ENCODE measurements around the gene WFS1.

Gene WFS1

DNA sequence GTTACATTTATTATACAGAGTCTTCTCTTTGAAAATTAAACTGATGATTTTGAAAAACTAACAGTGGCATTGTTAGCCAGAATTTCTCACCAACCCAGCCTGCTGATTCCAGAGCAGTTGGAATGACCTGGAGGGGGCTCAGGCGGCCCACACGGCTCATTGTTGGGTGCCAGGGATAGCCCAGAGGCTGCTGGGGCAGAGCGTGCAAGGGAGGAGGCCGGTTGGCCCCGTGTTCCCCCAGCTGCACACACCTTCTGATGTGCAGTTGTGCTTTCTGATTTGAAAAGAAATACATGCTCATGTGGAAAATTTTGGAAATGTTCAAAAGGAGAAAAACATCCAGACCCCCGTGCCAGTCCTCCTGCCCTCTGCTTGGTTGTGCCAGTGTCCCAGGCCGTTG lies 20.6 kb downstream of the WFS1 start:
- Histone ChIP-seq H3K36me3 (ENCODE audit: control insufficient read depth in 5 of 5, insufficient read depth in 5 of 5, low read length in 5 of 5) (peaks cover 0 to 100% (median 93%) of the 10 kb centered on the region in 5 donors), H3K9ac (ENCODE audit: low read length in 5 of 5) (no peak overlapping the region), H3K27me3 (ENCODE audit: control insufficient read depth in 5 of 5, insufficient read depth in 4 of 5, low read length in 5 of 5) (no peaks in the 10 kb centered on the region), H3K4me3 (ENCODE audit: low read depth in 1 of 5, low read length in 5 of 5) (no peak overlapping the region), H3K9me3 (ENCODE audit: control insufficient read depth in 5 of 5, low read length in 5 of 5) (no peaks in the 10 kb centered on the region), H3K4me1 (ENCODE audit: control insufficient read depth in 5 of 5, insufficient read depth in 5 of 5, low read length in 5 of 5) (no peaks in the 10 kb centered on the region), H3K27ac (ENCODE audit: low read depth, low read length) (no peak overlapping the region)

GRCh38 chr4:6290769-6291547 lies 21.3 kb downstream of the WFS1 start:
- no peak overlapping the region for H3K4me3 ChIP-seq (ENCODE audit: low read depth in 1 of 5, low read length in 5 of 5)
- peaks cover 0 to 100% (median 93%) of the 10 kb centered on the region in 5 donors for H3K36me3 ChIP-seq (ENCODE audit: control insufficient read depth in 5 of 5, insufficient read depth in 5 of 5, low read length in 5 of 5)
- H3K9me3 ChIP-seq (ENCODE audit: control insufficient read depth in 5 of 5, low read length in 5 of 5), result no peaks in the 10 kb centered on the region
- no peak overlapping the region for H3K9ac ChIP-seq (ENCODE audit: low read length in 5 of 5)
- H3K27me3 ChIP-seq (ENCODE audit: control insufficient read depth in 5 of 5, insufficient read depth in 4 of 5, low read length in 5 of 5), result no peaks in the 10 kb centered on the region
- H3K4me1 ChIP-seq (ENCODE audit: control insufficient read depth in 5 of 5, insufficient read depth in 5 of 5, low read length in 5 of 5), result no peaks in the 10 kb centered on the region
- H3K27ac ChIP-seq (ENCODE audit: low read depth, low read length), result no peak overlapping the region

DNA sequence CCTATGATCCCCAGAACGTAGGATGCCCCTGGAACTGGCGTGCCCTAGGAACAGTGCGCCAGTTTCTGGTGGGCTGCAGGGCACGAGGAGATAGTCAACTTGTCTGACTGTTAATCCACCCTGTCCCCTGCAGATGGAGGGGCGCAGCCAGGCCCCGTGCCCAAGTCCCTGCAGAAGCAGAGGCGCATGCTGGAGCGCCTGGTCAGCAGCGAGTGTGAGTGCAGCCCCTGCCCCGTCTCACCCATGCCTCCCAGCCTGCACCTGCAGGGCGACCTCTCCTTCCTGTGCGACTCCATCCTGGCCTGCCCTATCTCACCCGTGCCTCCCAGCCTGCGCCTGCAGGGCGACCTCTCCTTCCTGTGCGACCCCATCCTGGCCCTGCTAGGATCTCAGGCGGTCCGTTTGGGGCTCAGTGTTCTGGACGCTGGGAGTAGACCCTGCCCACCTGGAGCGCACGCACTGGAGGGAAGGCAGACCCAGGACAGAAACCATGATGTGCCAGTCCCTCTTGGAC lies 22.2 kb downstream of the WFS1 start:
- Histone ChIP-seq H3K9me3 (ENCODE audit: control insufficient read depth in 5 of 5, low read length in 5 of 5) (no peaks in the 10 kb centered on the region), H3K9ac (ENCODE audit: low read length in 5 of 5) (no peak overlapping the region), H3K27me3 (ENCODE audit: control insufficient read depth in 5 of 5, insufficient read depth in 4 of 5, low read length in 5 of 5) (no peaks in the 10 kb centered on the region), H3K4me3 (ENCODE audit: low read depth in 1 of 5, low read length in 5 of 5) (no peak overlapping the region), H3K27ac (ENCODE audit: low read depth, low read length) (no peak overlapping the region), H3K4me1 (ENCODE audit: control insufficient read depth in 5 of 5, insufficient read depth in 5 of 5, low read length in 5 of 5) (no peaks in the 10 kb centered on the region), H3K36me3 (ENCODE audit: control insufficient read depth in 5 of 5, insufficient read depth in 5 of 5, low read length in 5 of 5) (peaks cover 0 to 100% (median 95%) of the 10 kb centered on the region in 5 donors)

GRCh38 chr4:6292376-6293096 lies 22.9 kb downstream of the WFS1 start:
- peaks cover 0 to 100% (median 94%) of the 10 kb centered on the region in 5 donors for H3K36me3 ChIP-seq (ENCODE audit: control insufficient read depth in 5 of 5, insufficient read depth in 5 of 5, low read length in 5 of 5)
- H3K27me3 ChIP-seq (ENCODE audit: control insufficient read depth in 5 of 5, insufficient read depth in 4 of 5, low read length in 5 of 5), result no peaks in the 10 kb centered on the region

DNA sequence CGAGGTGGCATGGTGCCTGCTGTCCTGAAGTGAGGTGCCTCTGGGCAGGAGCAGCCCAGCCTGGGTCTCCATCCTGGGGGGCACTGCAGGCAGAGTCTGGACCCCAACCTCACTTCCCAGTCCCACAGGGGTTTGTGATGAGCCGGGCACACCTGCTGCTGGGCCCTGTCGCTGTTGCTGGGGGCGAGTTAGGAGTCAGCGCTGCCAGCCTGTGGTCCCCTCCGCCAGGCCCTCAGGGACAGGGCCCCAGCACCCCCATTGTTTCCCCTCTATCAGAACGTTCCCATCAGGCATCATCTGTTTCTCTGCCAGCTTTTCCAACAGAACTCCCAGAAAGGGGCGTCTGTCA lies 23.4 kb downstream of the WFS1 start:
- Histone ChIP-seq H3K4me3 (ENCODE audit: low read depth in 1 of 5, low read length in 5 of 5) (no peak overlapping the region), H3K9ac (ENCODE audit: low read length in 5 of 5) (no peak overlapping the region), H3K27me3 (ENCODE audit: control insufficient read depth in 5 of 5, insufficient read depth in 4 of 5, low read length in 5 of 5) (no peaks in the 10 kb centered on the region), H3K36me3 (ENCODE audit: control insufficient read depth in 5 of 5, insufficient read depth in 5 of 5, low read length in 5 of 5) (peaks cover 0 to 100% (median 97%) of the 10 kb centered on the region in 5 donors), H3K4me1 (ENCODE audit: control insufficient read depth in 5 of 5, insufficient read depth in 5 of 5, low read length in 5 of 5) (no peaks in the 10 kb centered on the region), H3K9me3 (ENCODE audit: control insufficient read depth in 5 of 5, low read length in 5 of 5) (no peaks in the 10 kb centered on the region), H3K27ac (ENCODE audit: low read depth, low read length) (no peak overlapping the region)

More at GRCh38 chr4:6292376-6293096, 22.9 kb downstream of the WFS1 start:
- no peak overlapping the region for H3K27ac ChIP-seq (ENCODE audit: low read depth, low read length)
- H3K9ac ChIP-seq (ENCODE audit: low read length in 5 of 5), result no peak overlapping the region
- H3K9me3 ChIP-seq (ENCODE audit: control insufficient read depth in 5 of 5, low read length in 5 of 5), result no peaks in the 10 kb centered on the region
- no peak overlapping the region for H3K4me3 ChIP-seq (ENCODE audit: low read depth in 1 of 5, low read length in 5 of 5)
- no peaks in the 10 kb centered on the region for H3K4me1 ChIP-seq (ENCODE audit: control insufficient read depth in 5 of 5, insufficient read depth in 5 of 5, low read length in 5 of 5)

DNA sequence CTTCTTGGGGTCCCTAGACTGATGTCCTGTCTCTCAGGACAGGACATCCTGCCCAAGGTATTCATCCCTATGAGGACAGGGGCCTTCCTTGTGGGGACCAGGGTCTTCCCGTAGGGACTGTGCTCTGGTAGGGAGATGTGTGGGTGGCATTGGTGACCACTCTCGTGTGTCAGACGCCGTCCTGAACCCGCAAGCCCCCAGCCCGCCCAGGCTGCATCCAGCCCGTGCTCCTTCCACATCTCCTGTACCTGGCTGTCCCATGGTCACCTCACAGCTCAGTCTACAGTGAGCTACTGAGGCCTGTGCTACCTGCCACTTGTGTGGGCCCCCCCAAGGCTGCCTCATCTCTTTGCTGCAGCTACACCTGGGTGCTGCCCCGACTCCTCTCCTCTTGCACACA lies 24.0 kb downstream of the WFS1 start:
- H3K9ac ChIP-seq (ENCODE audit: low read length in 5 of 5), result no peak overlapping the region
- H3K27me3 ChIP-seq (ENCODE audit: control insufficient read depth in 5 of 5, insufficient read depth in 4 of 5, low read length in 5 of 5), result no peaks in the 10 kb centered on the region
- H3K9me3 ChIP-seq (ENCODE audit: control insufficient read depth in 5 of 5, low read length in 5 of 5), result no peaks in the 10 kb centered on the region
- H3K27ac ChIP-seq (ENCODE audit: low read depth, low read length), result no peak overlapping the region
- peaks cover 0 to 100% (median 97%) of the 10 kb centered on the region in 5 donors for H3K36me3 ChIP-seq (ENCODE audit: control insufficient read depth in 5 of 5, insufficient read depth in 5 of 5, low read length in 5 of 5)
- no peaks in the 10 kb centered on the region for H3K4me1 ChIP-seq (ENCODE audit: control insufficient read depth in 5 of 5, insufficient read depth in 5 of 5, low read length in 5 of 5)
- no peak overlapping the region for H3K4me3 ChIP-seq (ENCODE audit: low read depth in 1 of 5, low read length in 5 of 5)

- H3K4me1 ChIP-seq (ENCODE audit: control insufficient read depth in 5 of 5, insufficient read depth in 5 of 5, low read length in 5 of 5), result no peaks in the 10 kb centered on the region
- H3K9ac ChIP-seq (ENCODE audit: low read length in 5 of 5), result no peak overlapping the region
- no peak overlapping the region for H3K27ac ChIP-seq (ENCODE audit: low read depth, low read length)
- H3K27me3 ChIP-seq (ENCODE audit: control insufficient read depth in 5 of 5, insufficient read depth in 4 of 5, low read length in 5 of 5), result no peaks in the 10 kb centered on the region
- H3K9me3 ChIP-seq (ENCODE audit: control insufficient read depth in 5 of 5, low read length in 5 of 5), result no peaks in the 10 kb centered on the region
- no peak overlapping the region for H3K4me3 ChIP-seq (ENCODE audit: low read depth in 1 of 5, low read length in 5 of 5)
- H3K36me3 ChIP-seq (ENCODE audit: control insufficient read depth in 5 of 5, insufficient read depth in 5 of 5, low read length in 5 of 5), result peaks cover 0 to 95% (median 90%) of the 10 kb centered on the region in 5 donors
Observed at GRCh38 chr4:6294705-6295421, 25.2 kb downstream of the WFS1 start.

DNA sequence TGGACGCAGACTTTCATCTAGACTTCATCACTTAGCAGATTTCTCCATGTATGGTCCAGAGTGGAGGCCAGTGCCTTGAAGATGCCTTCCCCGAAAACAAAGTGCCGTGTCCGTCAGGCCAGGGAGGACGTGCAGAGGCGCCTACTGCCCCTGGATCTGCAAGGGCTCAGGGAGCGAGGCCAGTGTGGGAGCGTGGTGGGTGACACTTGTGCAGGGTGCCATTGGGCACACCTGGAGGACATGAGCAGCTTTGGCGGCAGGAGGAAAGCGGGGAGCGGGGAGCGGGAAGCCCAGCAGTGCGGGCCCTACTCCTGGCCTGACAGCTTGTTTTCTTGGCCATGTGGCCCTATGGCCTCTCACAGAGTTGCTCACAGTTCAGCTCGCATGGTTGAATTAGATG lies 25.8 kb downstream of the WFS1 start:
- Histone ChIP-seq H3K27me3 (ENCODE audit: control insufficient read depth in 5 of 5, insufficient read depth in 4 of 5, low read length in 5 of 5) (no peaks in the 10 kb centered on the region), H3K9ac (ENCODE audit: low read length in 5 of 5) (no peak overlapping the region), H3K9me3 (ENCODE audit: control insufficient read depth in 5 of 5, low read length in 5 of 5) (no peaks in the 10 kb centered on the region), H3K4me1 (ENCODE audit: control insufficient read depth in 5 of 5, insufficient read depth in 5 of 5, low read length in 5 of 5) (no peaks in the 10 kb centered on the region), H3K4me3 (ENCODE audit: low read depth in 1 of 5, low read length in 5 of 5) (no peak overlapping the region), H3K36me3 (ENCODE audit: control insufficient read depth in 5 of 5, insufficient read depth in 5 of 5, low read length in 5 of 5) (peaks cover 0 to 95% (median 93%) of the 10 kb centered on the region in 5 donors), H3K27ac (ENCODE audit: low read depth, low read length) (no peak overlapping the region)

DNA sequence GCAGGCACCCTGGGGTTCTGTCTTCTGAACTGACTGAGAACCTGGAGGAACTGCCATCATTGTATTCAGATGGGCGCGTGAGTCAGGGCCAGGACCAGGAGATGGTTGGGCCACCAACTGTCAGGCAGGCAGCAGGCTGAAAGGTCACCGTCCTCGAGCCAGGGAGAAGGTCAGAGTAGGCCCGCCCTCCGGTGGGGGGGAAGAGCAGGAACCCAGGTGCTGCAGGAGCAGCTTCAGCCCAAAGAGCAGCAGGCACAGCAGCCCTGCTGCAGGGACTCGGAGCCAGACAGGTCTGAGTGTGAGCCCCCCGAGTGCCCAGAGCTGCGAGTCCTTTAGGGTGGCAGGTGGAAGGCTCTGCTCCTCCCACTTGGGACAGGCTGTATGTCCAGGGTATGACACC lies 26.4 kb downstream of the WFS1 start:
- Histone ChIP-seq H3K9ac (ENCODE audit: low read length in 5 of 5) (no peak overlapping the region), H3K27ac (ENCODE audit: low read depth, low read length) (no peak overlapping the region), H3K4me1 (ENCODE audit: control insufficient read depth in 5 of 5, insufficient read depth in 5 of 5, low read length in 5 of 5) (no peaks in the 10 kb centered on the region), H3K27me3 (ENCODE audit: control insufficient read depth in 5 of 5, insufficient read depth in 4 of 5, low read length in 5 of 5) (no peaks in the 10 kb centered on the region), H3K4me3 (ENCODE audit: low read depth in 1 of 5, low read length in 5 of 5) (no peak overlapping the region), H3K9me3 (ENCODE audit: control insufficient read depth in 5 of 5, low read length in 5 of 5) (no peaks in the 10 kb centered on the region), H3K36me3 (ENCODE audit: control insufficient read depth in 5 of 5, insufficient read depth in 5 of 5, low read length in 5 of 5) (peaks cover 0 to 95% (median 93%) of the 10 kb centered on the region in 5 donors)

Data from subcutaneous abdominal adipose tissue (tissue), 5 donors.